Testis (tissue), 2 donors: ENCODE data around the gene SKA2.

Experiments used
- POLR2A ChIP-seq: fragments of 450-650 bp; IDR thresholded peaks from one replicate; pipeline ENCODE4 v1.6.1; 2017; ENCODE audit warnings: antibody characterized with exemption, mild to moderate bottlenecking, moderate library complexity
- TF ChIP-seq, protein P1 (sequence below), 3 experiments: fragments of 450-650 bp in 2 of 3; fragments of 200-600 bp in 1 of 3; sonication (generic) in 1 of 3; IDR thresholded peaks; one replicate each; pipeline ENCODE4 v1.5.1; 2016 to 2019; ENCODE audit warnings: antibody characterized with exemption in 3 of 3, mild to moderate bottlenecking in 2 of 3, moderate library complexity in 1 of 3

- TF ChIP-seq, protein P1, sequence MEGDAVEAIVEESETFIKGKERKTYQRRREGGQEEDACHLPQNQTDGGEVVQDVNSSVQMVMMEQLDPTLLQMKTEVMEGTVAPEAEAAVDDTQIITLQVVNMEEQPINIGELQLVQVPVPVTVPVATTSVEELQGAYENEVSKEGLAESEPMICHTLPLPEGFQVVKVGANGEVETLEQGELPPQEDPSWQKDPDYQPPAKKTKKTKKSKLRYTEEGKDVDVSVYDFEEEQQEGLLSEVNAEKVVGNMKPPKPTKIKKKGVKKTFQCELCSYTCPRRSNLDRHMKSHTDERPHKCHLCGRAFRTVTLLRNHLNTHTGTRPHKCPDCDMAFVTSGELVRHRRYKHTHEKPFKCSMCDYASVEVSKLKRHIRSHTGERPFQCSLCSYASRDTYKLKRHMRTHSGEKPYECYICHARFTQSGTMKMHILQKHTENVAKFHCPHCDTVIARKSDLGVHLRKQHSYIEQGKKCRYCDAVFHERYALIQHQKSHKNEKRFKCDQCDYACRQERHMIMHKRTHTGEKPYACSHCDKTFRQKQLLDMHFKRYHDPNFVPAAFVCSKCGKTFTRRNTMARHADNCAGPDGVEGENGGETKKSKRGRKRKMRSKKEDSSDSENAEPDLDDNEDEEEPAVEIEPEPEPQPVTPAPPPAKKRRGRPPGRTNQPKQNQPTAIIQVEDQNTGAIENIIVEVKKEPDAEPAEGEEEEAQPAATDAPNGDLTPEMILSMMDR (IDR thresholded peaks at IDR 0.05), result no peak
- TF ChIP-seq POLR2A, result no peak
Observed at GRCh38 chr17:59129814-59130213, 25.2 kb downstream of the SKA2 start.
